HG02885 (cell line): ENCODE results near the gene SMARCE1.
A peak's percentile ranks its signal among the peaks of the same experiment; 100 is the strongest.

ENCODE experiments used
- ATAC-seq: cut with Tn5 transposase; IDR thresholded peaks from one replicate; pipeline ENCODE4 v1.9.1; 2021; ENCODE audit warnings: mild to moderate bottlenecking; ENCODE audit not compliant: unreplicated experiment, poor library complexity

Gene SMARCE1

DNA sequence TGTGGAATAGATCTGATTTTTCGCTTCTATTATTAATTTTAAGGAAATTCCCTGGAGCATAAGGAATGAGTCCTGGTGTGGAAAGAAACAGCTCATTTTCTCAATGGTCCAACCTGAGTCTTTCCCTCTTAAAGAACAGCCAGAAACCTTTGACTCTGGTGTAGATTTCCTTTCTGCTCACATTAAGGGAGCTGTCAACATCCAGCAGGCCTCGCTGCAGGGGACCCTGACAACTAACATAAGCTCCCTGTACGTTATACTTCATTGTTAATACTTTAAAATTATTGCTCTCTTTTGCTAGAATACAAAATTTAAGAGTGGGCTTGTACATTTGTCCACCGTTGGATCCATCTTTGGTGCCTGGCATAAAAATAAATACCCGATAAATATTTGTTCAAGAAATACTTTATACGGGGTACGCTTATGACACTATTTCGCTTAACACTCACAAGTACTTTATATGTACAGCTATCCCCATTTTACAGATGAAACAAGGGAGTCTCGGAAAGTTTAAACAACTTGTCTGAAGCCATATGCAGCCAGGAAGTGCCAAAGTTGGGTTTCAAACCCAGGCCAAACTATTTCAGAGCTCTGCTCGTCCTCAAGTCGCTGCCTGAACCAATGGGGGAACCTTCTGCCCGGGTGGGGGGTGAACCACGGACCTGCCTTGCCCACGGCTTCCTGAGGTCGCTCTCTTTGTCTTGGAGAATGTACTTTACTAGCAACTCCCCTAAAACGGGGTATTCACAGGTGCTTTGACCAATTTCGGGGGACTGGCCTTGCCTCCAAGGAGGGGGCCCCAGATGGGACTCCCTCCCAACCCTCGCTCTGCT lies 611 bp downstream of the SMARCE1 start:
- peak; percentile 33 for ATAC-seq

DNA sequence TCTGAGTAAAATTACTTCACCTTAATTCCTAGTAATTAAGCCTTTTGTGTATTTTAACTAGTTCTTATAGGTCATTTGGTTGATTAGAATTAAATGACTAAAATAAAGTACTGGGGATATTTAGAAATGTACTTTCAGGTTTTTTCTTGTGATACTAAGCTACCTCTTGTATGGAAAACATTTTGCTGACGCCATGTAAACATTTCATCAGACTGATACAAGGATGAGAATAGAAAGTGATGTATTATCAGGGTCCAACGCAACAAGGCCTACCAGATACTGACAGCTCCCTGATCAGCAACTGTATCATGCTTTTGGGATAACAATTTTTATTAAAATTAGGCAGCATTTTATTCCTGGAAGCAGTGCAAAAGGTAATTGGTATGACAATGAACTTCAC lies 1.7 kb downstream of the SMARCE1 start:
- ATAC-seq: no peak

DNA sequence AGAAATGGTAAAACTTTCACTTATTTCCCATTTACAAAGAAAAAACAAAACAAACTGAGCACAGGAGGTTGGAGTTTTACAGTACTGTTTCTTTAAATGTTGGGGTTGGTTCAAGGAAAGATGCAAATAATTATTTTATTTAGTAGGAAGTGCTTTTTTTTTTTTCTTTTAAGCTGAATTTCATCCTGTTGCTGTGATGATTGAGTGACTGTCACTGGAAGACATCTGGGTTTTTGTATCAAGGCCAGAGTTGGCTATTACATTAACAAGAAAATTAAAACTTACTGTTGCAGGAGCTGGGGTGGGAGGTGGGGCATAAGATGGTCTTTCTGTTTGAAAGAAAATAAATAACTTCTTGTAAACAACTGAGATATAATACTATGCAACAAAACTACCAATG lies 2.3 kb downstream of the SMARCE1 start:
- no peak for ATAC-seq

DNA sequence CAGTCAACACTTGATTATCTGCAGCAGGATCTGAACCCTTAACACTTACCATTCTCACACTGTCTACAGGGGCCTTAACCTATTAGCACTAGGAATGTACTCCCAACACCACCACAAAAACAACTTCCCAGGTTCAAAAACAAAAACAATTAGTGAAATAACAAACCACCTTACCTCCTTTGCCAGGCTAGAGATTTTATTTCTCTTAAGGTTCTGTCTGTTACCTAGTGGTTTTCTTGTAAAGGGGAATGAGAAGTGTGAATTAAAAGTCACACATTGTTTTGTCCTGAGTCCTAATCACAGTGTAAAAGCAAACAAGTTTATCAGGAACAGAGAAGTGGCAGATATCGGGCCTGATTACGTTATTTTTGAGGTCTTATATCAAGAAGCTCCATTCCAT lies 9.7 kb downstream of the SMARCE1 start:
- ATAC-seq: no peak

DNA sequence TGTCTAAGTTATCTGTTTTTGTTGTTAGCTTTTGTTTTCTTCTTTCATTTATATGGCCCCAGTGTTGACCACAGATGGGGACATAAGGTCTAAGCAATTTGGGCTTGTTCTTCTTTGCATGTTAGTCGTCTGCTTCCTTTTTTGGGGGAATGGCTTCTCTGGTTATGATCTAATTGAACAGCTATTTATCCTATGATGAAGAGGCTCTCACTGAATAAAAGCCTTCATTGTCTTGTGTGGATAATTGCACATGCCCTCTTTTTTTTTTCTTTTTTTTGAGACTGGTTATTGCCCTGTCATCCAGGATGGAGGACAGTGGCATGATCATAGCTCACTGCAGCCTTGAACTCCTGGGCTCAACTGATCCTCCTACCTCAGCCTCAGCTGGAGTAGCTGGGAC lies 13.7 kb downstream of the SMARCE1 start:
- ATAC-seq: no peak

DNA sequence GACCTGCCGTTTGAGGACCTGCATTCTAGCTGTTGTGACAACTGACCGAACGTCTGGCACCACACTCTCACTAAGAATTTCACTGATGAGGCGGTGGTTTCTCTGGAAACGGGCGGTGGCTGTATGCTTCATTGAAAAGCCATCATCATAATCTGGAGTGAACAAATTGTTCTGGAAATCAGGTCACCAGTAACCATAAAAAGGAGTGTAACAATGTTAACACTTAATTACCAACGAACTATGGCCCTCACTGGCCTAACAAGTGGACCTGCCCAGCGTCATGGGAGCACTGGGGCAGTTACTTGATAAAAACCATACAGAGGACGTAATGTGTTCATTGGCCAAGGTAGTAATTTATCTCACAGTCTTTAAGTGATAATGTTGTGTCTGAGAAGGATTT lies 15.4 kb downstream of the SMARCE1 start:
- ATAC-seq: no peak

DNA sequence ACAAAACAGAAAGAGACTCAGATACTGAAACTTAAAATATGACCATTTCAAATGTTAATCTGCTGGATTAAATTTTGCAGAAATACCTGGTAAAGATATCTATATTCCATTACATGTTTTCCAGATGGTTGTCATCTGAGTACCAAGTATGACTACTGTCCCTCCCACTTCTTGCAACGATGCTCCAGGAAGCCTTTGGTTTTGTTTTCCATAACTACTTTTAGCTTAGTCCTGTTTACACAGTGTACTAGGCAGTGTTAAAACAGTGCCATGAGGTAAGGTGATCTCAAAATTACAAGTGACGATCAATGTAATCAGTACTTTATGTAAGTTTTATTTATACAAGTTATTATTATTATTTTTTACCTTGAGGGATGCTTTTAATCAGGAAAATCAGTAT lies 17.8 kb downstream of the SMARCE1 start:
- ATAC-seq: no peak

DNA sequence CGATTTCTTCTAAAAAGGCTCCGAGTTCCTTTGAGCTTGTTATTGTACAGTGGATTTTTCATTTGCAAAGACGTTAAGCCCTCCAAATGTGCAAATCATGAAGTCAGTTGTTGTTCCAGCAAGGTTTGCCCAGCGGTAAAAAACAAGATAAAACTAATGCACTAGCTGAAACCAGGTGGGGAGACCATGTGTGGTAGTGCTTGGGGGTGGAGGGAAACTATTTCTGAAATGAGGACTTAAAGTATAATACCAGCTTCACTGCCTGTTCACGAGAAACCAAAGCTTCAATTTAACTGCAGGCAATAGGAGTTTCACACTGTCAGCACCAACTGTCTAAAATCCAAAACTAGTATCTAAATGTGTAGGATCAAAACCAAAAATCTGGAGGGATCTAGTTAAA lies 22.3 kb downstream of the SMARCE1 start:
- ATAC-seq: no peak

DNA sequence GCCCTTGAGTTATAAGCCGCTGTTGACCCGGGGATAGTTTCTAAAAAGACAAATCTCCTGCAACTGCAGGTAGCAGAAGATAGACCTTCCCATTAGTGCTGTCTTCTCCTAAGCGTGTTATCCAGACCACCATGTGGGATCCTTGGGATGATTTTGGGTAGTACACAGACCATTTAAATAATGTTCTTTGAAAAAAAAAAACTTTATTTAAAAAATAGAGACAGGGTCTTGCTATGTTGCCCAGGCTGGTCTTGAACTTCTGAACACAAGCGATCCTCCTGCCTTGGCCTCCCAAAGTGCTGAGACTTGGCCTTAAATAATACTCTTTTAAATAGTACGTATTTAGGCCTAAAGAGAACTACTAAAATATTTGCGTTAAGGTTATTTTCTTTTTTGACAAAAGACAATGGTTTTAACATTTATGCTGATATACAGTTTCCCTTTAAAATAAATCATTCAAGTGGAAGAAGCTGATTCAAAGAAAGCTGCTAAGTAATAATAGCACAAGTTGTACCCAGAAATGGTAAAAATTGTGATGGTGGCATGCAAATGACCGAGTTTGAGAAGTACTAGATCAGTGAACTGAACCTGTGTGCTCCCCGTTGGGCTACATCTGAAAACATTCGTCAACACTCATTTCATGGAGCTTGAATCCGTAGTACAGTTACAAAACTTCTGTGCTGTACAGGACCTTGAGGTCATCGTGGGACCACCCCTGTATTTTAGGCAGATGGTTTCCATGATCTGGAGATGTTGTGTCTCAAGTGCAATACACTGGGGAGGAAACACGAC lies 24.0 kb downstream of the SMARCE1 start:
- no peak for ATAC-seq

DNA sequence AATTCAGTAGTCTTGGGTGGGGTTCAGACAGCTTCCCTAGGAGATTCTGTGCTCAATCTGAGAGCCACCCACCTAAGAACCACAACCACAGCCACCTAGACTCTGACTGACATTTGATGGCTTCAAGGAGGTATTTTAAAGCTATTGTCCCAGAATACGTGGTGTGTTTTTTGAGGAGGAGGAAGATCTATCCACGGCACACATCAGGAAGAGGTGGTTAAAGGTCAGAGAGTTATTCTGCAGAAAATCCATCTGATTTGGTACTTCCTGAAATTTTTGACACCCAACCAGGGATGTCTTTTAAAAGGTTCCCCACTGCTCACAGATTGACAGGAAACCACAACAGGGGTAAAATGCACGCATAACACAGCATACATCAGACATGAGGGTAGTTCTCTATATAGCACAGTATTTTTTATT lies 25.1 kb downstream of the SMARCE1 start:
- no peak for ATAC-seq

DNA sequence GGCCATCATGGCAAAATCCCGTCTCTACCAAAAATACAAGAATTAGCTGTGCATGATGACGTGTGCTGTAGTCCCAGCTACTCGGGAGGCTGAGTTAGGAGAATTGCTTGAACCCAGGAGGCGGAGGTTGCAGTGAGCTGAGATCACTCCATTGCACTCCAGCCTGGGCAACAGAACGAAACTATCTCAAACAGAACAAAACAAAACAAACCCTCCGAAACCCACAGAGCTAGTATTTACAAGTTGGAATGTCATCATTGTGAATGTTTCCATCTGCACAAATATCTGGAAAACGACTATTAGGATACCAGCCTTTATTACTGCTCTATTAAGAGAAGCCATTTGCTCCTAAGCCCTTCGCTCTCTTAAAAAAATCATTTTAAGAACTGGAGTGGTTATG lies 26.0 kb downstream of the SMARCE1 start:
- ATAC-seq: no peak

DNA sequence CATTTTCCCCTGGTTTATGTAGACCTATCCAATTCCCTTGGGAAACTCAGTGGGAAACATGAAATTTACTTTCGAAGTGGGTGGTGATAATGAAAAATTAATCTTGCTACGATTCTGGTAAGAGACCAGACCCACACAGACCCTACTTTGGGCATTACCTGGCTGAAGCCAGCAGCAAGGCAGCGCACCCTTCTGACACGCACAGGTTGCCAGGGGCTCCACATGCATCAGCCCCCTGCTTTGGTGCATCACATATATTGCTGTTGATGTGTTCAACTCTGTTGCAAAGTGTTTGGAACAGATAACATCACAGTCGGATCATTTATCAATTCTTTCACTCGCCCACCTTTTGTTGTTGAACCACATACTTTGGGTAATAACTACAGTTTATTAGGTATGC lies 26.6 kb downstream of the SMARCE1 start:
- ATAC-seq: no peak

DNA sequence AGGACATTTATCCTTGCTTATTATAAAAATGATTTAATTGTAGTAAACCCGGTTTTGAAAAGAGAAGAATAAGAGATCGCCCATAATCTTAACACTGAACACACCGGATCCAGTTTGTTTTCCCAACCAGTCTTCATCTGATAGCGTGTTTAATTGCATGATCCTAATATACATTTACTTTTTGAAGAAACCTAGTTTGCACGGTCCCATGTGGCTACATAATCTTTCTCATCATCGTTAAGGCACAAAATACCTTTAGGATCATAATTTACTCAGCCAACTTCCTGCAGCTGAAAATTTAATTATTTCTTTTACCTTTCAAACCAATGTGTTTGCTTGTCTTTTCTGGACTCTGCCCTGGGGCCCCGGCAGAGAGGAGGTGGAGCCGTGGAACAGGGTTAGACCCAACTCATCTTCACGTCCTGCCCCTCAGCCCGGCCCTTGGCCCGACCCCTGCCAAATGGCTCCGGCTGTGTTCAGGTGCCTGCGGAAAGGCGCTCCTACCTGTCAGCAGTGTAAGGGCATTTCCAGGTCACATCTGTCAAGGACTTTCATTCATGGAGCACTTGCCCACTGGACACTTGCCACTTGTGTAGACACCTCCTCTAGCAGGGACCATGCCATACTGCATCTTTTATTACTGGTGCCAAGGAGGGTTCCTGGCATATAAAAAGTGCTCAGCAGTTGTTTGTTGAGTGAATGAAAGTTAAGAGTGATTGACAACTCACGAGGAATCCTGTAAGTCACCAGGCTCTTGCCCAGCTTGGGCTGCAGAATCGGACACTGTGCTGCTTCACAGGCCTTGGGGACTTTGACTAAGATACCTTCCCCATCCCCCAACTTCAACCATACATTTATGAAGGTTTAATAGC lies 28.6 kb downstream of the SMARCE1 start:
- no peak for ATAC-seq

DNA sequence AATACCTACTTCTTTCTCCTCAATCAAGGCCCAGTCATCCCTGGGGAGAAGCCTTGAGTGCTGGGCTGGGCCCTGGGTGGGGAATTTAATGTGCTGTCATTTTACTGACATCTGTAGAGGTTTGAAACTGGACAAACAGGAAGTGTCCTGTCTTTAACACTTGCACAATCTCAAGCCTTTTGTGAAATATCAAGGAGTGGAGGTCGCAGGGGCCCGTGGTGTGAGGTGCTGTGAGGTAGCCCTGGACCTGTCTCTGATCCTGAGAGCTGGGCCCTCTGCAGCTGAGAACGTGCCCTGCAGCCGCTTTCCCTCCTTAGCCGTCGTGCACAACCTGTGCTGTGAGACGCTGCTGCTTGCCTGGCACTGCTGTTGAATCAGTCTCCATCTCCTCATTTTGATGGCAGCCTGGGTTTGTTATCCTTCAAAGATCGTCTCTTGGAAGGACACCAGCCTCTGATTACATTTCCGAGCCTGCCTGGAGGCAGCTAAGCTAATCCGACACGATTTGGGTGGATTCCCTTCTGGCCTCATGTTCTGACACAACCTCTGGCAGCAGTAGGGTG lies 29.9 kb downstream of the SMARCE1 start:
- no peak for ATAC-seq

DNA sequence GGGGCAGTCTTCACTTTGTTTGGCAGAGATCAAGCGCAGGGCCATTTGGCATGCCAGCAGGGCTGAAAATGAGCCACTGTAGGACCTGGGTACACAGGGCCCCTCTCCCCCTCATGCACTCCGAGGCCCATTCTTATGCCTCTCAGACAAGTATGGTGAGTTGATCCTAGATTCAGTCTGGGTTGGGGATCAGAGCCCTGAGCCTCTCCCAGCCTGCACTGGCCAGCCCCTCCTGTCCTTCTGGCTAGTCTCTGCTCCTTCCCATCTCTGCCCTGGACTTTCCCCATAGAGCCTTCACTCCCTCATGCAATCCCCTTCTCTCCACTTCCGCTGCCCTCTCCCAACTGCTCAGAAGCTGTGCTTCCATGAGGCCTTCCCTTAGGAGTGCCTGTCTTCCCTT lies 31.0 kb downstream of the SMARCE1 start:
- ATAC-seq: no peak

DNA sequence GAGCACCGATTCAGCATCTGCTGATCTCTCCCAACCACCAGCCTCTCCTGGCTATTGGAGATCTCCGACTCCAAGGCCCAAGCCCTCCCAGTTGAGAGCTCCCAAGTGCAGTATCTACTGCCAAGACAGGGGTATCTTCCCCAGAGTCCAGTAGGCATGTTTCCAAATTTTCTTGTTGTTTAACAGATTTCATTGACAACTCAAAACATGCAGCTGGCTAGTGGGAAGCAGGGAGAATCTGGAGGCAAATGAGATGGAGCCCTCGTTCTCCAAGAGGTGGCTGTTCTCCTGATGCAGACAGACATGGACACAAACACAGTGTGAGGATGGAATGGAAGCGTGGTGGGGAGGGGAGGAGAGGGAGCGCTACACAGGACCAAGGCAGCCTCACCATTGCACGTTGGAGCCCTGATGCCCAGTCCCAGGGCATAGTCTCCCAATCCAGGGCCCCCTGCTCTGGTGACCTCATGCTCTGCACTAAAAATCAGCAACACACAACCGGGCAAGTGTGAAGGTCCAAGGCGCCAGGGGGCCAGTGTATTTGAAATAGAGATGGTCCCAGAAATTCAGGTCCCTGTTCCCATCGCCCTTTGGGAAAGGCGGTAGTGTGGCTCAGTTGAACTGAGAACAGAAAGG lies 31.7 kb downstream of the SMARCE1 start:
- no peak for ATAC-seq

DNA sequence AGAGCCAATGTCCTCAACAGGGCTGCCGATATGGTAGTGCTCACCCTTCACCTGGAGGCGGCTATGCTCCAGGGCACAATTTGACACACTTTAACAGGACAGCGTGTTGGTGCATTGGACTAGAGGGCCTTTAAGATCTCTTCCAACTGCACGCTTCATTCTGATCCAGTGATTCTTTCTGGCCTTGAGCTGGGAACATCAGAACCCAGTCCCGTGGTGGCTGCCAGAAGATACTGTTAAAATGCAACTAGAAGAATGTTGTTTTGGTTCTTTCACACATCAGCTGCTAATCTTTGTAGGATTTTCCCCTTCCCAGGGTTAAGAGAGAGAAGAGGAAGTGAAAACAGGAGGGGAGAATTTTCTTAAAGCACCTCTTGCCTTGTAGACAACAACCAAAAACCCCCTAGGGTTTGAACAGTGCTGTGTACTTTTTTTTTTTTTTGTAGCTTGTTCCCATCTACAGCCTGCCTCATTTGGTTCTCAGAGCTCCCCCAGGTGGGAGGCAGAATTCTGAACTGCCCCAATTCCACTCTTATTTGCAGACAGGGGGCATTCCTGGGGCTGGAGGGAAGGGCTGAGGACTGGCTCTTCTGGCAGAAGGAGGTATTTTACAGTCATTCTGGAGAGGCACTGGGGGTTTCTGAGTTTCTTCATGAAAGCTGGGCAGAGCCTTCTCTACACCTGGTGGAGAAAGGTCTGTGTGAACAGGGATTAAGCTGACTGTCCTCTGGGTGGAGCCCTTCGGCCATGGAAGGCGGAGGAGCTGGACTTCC lies 32.4 kb downstream of the SMARCE1 start:
- peak; percentile 63 for ATAC-seq

DNA sequence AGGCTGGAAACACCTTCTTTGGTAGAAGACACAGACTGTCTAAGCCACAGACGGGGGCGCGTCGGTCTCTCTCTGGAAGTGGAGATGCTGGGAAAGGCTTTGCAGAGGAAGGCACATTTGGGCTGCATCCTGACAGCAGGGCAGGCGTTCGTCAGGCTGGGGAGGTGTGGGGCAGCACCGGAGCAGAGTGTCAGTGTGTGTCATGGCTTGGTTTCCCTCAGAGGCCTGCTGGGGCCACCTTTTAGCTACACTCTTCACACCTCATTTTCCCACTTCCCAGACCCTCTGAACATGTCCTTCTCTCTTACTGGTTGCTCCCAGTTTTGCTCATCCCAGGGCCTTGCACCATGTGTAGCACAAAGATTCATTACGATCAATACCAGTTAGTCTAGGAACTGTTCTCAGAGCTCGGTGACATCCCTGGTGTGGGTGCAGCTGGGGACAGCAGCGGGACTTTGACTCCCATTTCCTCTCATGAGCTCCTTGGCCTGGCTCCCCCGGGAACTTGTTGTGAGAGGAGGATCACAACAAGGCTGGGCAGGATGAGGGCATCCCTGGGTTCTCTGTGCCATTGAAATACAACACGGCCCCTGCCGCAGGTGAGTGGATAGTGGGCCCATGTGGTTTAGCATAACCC lies 33.1 kb downstream of the SMARCE1 start:
- no peak for ATAC-seq
